Testis (tissue), 2 donors: Measurements from ENCODE around the gene CD226.

Experiments
- POLR2A ChIP-seq: fragments of 450-650 bp; IDR thresholded peaks from one replicate; pipeline ENCODE4 v1.6.1; 2017; ENCODE audit warnings: antibody characterized with exemption, mild to moderate bottlenecking, moderate library complexity
- TF ChIP-seq, protein P1 (sequence below), 3 experiments: fragments of 450-650 bp in 2 of 3; fragments of 200-600 bp in 1 of 3; sonication (generic) in 1 of 3; IDR thresholded peaks; one replicate each; pipeline ENCODE4 v1.5.1; 2016 to 2019; ENCODE audit warnings: antibody characterized with exemption in 3 of 3, mild to moderate bottlenecking in 2 of 3, moderate library complexity in 1 of 3

DNA sequence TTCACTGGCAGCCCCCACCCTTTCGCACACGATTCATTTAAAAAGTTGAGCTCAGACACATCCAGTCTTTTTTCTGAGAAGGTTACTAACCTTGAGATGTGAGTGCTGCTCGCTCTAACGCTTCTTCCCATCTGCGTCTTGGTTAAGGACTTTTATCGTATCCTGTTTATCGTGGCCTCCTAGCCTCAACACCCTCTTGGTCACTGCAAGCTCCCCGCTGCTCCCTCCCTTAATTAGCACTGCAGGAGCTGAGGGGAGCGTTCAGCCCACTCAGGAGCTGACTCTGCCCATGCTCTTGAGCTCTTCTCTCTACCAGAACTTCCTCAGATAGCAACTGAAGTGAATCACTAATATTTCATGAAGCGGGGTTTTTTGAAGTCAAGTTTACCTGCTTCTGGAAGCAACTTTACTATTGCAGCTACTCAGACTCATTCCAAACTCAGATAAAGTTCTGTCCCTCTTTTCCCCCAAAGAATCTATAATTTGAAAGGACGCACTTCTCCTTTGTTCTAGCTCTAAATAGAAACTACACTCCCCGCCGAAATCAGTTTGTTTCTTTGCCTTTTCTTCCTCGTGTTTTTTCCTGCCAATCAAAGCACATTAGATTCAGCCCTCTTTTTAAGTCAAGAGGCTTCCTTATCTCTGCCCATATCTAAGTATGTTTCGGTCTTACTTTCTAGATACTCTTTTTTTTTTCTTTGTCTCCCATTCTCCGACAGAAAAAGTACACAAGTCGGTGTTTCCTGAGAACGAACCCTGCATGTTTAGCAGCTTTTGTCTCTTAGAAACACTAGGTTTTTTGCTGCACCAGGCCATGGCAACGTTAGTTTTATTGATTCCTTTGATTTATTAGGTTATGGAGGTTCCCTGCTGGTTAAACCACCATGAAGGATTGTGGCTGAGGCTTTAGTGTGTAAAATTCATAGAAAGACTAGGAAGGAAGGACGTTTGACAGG is 9.3 kb upstream of the CD226 start:
- TF ChIP-seq, protein P1, sequence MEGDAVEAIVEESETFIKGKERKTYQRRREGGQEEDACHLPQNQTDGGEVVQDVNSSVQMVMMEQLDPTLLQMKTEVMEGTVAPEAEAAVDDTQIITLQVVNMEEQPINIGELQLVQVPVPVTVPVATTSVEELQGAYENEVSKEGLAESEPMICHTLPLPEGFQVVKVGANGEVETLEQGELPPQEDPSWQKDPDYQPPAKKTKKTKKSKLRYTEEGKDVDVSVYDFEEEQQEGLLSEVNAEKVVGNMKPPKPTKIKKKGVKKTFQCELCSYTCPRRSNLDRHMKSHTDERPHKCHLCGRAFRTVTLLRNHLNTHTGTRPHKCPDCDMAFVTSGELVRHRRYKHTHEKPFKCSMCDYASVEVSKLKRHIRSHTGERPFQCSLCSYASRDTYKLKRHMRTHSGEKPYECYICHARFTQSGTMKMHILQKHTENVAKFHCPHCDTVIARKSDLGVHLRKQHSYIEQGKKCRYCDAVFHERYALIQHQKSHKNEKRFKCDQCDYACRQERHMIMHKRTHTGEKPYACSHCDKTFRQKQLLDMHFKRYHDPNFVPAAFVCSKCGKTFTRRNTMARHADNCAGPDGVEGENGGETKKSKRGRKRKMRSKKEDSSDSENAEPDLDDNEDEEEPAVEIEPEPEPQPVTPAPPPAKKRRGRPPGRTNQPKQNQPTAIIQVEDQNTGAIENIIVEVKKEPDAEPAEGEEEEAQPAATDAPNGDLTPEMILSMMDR (IDR thresholded peaks at IDR 0.05) = no peak
- TF ChIP-seq POLR2A = no peak
